GM18909 (cell line): ENCODE results near the gene C1QTNF9B.

ENCODE experiments used
- ATAC-seq: cut with Tn5 transposase; IDR thresholded peaks from one replicate; pipeline ENCODE4 v1.9.1; 2021; ENCODE audit warnings: mild to moderate bottlenecking; ENCODE audit not compliant: unreplicated experiment, poor library complexity

The C1QTNF9B gene

DNA sequence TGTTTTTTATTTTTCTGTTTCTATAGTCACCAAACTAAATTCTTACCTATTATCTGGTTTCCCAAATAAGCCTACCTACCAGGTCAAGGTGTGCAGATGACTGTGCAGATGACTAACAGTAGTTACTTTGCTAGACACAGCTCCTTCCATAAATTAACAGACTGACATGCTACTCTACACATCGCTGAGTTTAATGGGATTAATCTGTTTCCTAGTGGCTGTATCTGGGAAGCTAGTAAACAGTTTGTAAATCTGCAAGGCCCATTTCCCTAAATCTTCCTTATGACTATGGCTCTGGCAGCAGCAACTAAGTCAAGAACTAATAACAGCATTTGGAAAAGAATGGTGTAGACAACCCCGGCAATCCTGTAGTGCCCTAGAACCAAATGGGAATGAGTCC lies 36.0 kb downstream of the C1QTNF9B start:
- no peak for ATAC-seq

DNA sequence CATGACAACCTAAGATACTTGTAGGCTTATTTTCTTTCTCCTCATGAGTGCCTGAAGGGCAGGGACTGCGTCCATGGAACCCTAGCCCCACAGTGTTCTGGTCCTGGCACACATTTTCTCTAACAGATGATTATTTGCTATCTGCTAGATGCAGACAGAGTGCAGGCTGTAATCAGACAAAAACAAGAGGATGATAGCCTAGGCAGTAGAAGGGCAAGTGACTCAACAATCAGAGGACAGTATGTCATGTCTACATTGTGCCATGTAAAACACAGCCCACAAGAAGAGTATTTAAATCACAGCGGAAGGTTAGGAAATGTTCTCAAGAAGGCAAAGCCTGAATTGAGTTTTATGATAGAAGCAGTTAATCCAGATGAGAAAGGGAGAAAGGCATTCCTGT lies 37.4 kb downstream of the C1QTNF9B start:
- no peak for ATAC-seq

DNA sequence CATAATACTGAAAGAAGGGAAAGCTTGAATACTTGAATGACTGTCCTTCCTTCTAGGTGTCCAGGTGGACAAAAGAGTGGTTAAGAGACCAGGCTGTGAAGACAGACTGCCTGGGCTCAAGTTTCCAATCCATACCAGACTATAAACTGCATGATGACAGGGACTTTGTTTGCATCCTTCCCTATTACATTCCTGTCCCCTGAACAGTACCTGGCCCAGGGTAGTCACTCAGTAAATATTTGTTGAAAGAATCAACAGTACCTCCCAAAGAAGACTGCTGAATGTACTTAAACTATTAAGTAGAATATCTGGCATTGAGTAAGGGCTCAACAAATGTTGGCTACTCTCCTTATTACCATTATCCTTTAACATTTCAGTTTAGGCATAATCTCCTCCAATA lies 37.8 kb downstream of the C1QTNF9B start:
- no peak for ATAC-seq

DNA sequence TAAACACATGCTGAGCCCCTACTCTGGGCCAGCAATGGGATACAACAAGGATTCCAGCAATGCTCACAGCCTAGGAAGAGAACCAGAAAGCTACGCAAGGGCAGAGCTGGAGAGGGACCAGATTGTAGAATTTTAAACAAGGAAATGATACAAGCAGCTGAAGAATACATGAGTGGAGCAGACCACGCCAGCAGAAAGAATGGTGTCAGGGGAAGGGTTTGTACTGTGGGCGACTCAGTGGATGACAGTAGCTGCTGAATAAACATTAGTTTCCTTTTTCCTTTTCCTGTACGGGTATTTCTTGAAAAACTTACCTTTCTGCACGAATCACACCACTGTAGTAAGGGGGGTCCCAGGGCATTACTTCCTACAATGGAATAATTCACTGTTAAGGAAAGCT lies 38.8 kb downstream of the C1QTNF9B start:
- ATAC-seq = no peak

DNA sequence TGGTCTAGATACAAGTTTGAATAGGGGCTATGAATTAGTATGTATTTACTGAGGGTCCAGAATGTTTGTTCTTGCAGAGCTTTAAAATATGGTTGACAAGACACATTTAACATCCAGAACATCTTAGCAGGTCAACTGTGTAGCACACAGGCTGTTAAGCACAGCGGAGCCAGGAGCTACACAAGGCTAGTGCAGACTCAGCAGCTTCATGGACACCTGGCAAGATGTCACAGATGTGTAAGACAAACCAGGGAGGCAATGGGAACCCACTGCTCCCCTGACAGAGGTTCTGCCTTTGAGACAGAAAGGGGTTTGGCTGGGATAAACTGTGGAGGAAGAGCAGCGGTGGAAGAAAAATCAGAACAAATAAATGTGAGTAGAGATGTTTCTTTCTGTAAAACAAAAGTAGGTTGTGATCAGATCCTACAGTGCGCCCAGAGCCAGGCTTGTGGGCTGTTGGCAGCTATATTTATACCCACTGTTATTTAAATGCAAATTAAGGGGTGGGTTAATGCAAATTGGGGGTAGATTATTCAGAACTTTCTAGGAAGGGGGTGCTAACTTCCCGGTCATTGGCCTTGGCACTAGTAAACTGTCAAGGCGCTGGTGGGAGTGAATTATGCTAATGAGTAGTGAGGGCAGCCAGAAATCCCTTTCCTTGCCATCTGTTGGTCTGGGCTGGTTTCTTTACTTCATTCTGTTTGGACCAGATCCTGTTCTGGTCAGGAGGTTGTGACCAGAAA lies 41.1 kb downstream of the C1QTNF9B start:
- ATAC-seq = no peak

DNA sequence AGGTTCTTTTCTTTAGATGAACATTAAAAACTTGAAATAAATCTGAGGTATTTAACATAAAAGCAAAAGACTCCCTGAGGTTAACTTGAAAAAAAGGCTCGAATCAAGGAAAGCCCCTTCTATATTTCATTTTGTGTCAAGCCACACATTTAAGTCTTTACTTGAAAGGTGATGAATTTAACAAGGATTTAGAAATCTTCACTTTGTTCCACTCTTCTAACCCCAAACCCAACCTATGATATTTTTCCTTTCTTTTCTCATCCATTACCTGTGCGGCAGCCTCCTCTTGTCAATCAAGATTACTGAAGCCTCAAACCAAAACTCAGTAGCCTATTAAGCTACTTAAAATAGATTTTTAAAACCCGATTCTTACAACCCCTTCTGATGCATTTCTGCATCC lies 41.9 kb downstream of the C1QTNF9B start:
- ATAC-seq = no peak

DNA sequence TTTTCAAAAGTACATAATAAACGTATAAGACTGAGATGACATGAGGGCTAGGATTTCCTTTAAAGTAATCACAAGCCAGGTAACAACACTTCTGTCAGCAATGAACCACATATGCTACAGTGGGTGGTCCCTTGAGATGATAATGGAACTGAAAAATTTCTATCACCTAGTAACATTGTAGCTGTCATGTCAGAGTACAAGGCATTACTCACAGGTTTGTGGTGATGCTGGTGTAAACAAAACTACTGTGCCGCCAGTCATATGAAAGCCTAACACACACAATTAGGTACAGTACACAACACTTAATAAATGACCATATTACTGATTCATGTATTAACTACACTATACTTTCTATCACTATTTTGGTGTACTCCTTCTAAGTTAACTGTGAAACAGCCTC lies 45.0 kb downstream of the C1QTNF9B start:
- ATAC-seq = peak; percentile 58

DNA sequence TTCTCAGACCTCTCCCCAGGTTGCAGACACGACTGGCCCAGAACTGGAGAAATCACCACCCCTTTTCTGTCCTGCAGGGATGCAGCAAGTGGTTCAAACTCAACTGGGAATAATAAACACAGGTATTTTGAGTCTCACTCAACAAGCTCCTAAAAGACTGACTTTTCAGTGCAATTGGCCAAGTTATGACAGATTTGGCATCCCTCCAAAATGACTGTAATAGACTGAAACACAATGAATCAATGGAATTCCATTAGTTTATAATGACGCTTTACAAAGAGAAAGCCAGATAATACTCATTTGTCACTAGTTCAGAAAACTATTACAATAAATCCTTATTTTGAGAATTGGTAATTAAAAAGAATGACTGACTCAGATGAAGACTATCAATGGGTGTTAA lies 46.2 kb downstream of the C1QTNF9B start:
- ATAC-seq = no peak

DNA sequence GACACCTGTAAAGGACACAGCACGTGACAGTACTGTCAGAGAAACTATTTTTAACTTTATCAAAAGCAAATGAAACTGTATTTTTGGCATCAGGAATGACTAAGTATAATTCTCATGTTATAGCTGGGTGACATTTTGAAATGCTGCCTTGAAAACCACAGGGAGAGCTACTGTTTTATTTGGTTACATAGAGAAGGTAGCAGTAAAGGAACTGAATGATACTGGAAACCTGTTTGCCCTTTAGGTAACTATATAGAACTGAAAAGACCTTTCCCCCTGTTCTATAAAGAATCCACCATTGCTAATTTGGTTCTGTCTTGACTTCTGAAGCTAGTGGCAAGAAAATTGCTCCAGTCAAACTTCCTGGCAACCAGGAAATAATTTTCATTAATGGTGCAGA lies 47.2 kb downstream of the C1QTNF9B start:
- ATAC-seq = no peak

DNA sequence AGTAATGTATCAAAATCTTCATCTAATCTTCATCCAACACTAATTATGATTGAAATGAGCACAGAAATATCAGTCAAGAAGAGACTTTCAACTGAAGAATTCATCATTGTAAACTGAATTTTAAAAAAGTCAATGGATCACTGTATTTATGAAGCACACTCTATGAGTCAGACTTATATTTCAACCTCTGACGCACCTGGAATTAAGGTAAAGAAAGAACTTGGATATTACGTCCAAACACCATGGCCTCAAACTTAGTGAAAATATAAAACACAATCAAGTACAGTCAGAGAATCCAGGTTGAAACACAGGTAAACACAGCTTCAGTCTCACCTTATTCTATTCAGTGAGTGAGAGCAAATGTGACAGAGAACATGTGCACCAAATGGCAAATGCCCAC lies 47.6 kb downstream of the C1QTNF9B start:
- ATAC-seq = no peak

DNA sequence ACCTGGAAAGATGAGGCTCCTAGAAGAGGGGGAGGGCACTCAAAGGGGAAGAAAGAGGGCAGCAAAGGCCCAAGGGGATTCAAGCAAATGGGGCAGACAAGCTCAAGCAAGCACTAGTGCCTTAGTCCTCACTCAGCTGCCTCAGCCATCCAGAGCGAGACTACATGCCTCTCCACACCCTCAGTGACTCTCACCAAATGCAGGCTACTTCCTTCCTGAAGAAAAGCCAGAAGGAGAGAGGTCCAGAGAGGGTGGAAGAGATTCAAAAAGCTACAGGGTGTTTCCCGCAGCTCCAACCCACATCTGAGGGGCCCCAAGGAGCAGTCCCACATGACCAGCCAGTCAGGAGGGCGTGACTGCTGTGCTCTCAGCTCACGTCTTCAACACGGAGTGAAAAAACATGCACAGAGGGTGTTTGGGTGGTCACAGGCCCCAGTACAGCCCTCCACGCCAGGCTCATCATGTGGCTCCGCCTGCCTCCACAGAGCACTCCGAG lies 48.6 kb downstream of the C1QTNF9B start:
- no peak for ATAC-seq

DNA sequence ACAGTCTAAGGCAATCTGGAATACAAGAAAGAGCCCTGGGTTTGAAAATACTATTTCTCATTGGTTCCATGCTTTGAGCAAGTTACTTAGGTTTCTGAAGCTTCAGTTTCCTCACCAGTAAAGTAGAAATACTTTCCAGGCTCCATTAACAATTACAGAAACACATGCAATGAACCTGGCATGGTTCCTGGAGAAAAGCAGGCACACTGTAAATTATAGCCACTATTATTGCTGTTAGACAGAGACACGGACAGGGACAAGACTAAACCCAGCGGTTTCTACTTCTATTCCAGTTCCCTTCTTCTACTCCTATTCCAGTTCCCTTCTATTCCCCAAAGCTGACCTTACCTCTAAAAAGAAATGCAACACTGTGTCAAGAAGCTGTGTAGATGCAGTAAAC lies 49.3 kb downstream of the C1QTNF9B start:
- no peak for ATAC-seq

DNA sequence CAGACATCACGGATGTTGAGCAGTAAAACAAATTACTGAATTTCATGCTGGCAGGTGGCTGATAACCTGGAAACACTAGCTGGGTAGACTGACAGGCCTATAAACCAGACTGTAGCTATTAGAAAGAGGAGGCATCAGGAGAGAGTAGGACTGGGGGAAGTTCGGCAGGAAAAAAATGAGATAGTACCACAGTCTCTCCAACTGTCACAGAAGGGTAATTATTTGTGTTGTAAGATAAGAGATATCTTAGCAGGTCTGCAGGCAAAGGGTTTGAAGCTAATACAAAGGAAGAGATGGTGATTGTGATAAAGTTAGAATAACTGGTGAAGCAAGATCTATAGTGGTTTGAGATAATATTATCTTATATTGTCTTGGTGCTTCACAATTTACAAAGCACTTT lies 49.8 kb downstream of the C1QTNF9B start:
- ATAC-seq = no peak

DNA sequence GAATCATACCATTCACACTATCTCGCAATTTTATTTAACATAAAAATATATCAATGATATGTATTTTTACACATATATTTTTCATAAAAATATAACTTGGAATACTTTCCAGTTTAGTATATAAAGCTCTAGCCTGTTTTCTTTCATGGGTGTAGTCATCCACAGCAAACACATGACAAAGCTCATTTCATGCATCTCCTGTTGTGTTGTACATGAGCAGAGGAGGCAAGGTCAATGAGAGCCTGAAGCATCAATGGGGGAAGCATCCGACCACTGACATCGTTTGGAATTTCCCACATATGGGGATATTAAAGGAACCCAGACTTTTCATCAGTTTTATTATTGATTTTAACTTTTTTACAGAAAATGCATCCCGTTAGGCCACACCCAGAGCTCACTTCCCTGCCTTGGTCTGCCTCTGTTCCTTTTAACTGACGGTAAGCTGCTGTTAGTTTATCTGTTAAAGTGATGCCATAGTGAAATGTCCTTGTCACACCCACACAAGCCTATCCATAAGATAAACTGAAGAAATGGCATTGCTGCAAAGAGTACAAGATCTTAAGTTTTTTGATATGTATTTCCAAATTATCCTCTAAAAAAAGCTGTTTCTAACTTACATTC lies 52.1 kb downstream of the C1QTNF9B start:
- peak; percentile 35 for ATAC-seq

DNA sequence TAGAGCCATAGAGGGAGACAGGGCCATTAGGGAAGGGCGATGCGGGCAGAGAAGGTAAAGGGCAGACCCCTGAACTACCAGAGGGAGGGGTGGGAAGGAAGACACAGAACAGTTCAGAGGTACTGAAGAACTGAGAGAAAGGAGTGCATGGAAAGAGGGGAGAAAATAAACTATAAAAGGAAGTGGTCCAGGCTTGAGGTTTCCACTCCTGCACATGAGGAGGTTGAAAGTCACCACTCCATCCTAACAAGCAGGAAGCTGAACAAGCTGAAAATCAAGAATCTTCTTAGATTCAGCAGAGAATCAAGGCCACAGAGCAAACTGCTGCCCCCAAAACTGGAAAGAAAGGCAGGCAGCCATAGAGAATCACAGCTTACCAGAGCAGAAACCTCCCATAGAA lies 53.2 kb downstream of the C1QTNF9B start:
- no peak for ATAC-seq

DNA sequence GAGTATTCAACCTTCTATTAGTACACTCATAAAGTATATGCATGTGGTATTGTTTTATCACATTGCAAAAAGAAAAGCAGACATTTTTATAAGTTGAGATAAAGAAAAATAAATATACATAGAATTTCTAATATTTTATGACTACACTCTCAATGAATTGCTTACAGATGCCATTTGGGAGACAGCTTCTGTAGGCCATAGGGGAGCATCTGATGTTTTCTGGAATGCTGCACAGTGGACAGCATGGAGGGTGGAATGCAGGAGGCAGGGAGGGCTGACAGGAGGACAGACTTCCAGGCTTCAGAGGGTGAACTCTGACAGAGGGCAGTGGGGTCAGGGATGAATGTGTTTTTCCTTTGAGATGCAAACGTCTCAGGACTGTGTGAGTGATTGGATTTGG lies 53.9 kb downstream of the C1QTNF9B start:
- no peak for ATAC-seq

DNA sequence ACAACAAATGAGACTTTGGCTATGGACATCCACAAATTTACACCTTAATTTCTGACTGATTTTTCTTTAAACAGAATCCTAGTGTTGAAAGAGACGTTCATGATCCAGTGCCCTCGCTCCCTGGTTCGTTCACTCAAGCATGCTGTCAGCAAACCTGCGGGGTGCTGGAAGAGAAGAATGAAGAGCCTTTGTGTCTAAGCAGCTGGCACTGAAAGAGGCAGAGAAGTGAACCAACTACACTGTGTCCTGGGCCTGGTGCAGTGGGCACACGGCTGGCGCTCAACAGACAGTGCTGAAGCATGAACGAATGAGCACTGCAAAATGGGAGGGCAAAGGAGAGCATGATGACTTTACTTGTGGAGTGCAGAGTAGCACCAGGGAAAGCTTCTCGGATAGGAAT lies 54.9 kb downstream of the C1QTNF9B start:
- no peak for ATAC-seq
